D721Med (cell line): Measurements from ENCODE around the gene DGKA.
"Not testable (repeated sequence)": the region's sequence is repeated elsewhere in the genome, so short reads cannot be mapped to it uniquely, and the experiment has no call there.

ENCODE experiments used
- DNase-seq: peaks from one replicate; pipeline ENCODE4 v3.0.0; 2011; ENCODE audit warnings: low spot score; ENCODE audit not compliant: insufficient read length
- FAIRE-seq: peaks from 2 replicates; lab custom pipeline; 2011; peaks lifted over from hg19 to GRCh38; lab: Jason Lieb, UNC
- TF ChIP-seq, protein P1 (sequence below): IDR thresholded peaks from 2 replicates; pipeline ENCODE4 v1.5.1; 2012; ENCODE audit warnings: mild to moderate bottlenecking, control low read depth; ENCODE audit not compliant: insufficient read depth; ENCODE audit errors: missing control alignments

Gene DGKA

DNA sequence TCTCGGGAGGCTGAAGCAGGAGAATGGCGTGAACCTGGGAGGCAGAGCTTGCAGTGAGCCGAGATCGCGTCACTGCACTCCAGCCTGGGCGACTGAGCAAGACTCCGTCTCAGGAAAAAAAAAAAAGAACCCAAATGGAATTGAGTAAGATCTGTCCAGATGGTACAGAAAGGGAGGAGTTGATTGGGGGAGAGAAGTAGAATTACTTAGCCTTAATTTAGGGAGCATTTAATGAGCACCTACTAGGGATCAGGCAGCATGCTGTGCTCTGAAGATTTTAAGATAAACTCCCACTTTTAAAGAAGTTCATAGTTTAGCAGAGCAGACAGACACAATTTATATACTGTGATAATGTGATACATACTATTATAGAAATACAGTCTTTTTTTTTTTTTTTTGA, 47.4 kb downstream of the DGKA start:
- TF ChIP-seq, protein P1, sequence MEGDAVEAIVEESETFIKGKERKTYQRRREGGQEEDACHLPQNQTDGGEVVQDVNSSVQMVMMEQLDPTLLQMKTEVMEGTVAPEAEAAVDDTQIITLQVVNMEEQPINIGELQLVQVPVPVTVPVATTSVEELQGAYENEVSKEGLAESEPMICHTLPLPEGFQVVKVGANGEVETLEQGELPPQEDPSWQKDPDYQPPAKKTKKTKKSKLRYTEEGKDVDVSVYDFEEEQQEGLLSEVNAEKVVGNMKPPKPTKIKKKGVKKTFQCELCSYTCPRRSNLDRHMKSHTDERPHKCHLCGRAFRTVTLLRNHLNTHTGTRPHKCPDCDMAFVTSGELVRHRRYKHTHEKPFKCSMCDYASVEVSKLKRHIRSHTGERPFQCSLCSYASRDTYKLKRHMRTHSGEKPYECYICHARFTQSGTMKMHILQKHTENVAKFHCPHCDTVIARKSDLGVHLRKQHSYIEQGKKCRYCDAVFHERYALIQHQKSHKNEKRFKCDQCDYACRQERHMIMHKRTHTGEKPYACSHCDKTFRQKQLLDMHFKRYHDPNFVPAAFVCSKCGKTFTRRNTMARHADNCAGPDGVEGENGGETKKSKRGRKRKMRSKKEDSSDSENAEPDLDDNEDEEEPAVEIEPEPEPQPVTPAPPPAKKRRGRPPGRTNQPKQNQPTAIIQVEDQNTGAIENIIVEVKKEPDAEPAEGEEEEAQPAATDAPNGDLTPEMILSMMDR = no peak
- FAIRE-seq = no peak
- DNase-seq = no peak

DNA sequence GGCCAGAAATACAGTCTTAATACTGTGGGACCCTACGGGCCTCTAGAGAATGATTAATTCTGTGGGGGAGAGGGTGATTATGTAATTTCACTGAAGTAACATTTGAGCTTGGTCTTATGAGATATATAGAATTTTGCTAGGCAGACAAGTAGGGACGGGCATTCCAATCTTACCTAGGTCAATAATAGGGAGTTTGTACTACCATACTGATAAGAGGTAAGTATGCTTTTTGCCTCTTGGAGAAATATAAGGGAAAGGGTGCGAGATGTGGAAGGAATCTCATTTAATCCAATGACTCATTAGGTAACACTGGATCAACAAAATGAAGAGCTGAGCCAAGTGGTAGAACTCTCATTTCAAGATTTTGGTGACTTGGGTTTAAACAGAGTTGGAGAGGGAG, 48.1 kb downstream of the DGKA start:
- FAIRE-seq = no peak
- DNase-seq = no peak
- TF ChIP-seq, protein P1 = no peak

DNA sequence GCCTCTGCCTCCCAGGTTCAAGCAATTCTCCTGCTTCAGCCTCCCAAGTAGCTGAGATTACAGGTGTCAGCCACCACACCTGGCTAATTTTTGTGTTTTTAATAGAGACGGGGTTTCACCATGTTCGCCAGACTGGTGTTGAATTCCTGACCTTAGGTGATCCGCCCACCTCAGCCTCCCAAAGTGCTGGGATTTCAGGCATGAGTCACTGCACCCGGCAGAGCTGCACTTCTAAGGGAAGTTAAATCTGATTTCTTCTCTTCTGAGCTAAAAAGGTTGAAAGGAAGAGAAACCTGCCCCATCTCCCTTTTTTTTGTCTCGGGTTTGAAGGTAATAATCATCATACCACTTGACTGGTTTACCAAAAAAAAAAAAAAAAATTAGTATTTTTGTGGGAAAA, 50.9 kb downstream of the DGKA start:
- not testable (repeated sequence) for FAIRE-seq, DNase-seq

DNA sequence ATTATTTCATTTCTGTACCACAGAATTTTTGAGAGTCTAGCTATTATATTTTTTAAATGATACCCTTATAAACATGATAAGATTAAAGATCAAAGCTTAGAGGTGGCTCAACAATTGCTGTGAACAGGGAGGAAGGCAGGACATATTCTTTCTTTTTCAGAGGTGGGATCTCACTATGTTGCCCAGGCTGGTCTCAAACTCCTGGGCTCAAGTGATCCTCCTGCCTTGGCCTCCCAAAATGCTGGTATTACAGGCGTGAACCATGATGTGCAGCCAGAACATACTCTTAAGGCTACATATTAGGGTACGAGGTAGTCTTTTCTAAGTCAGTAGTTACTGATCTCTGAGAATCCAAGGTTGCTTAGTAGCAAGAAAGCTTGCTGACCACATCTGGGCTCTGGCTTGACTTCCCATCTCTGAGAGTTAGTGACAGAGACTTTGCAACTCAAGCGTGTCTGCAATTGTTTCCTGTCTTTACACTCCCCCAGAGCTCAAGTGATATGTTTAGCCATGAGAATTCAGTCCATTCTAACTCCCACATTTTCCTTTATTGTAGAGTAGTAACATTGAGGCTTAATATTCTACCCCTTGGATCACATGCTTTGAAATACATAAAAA, 51.5 kb downstream of the DGKA start:
- DNase-seq (no peak), FAIRE-seq (no peak)
- TF ChIP-seq, protein P1 = no peak

DNA sequence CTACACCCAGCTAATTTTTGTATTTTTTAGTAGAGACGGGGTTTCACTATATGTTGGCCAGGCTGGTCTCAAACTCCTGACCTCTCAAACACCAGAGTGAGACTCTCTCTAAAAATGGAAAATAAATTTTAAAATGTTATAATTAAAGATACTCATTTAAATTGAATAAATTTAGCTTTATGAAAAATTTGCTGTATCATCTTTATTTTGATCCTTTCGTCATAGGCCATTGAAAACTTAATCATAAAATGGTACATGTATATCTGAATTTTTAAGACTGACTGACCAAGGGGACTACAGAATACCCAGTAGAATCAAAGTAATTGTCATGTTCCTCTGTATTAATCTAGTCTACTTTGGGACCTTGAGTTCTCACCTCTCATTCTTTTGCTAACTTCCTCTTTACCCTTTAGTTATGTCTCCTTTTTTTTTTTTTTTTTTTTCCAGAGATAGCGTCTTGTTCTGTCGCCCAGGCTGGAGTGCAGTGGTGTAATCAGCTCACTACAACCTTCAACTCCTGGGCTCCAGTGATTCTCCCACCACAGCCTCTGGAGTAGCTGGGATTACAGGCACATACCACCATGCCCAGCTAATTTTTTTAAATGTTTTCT, 52.4 kb downstream of the DGKA start:
- FAIRE-seq = no peak
- DNase-seq = no peak
- TF ChIP-seq, protein P1 = no peak

DNA sequence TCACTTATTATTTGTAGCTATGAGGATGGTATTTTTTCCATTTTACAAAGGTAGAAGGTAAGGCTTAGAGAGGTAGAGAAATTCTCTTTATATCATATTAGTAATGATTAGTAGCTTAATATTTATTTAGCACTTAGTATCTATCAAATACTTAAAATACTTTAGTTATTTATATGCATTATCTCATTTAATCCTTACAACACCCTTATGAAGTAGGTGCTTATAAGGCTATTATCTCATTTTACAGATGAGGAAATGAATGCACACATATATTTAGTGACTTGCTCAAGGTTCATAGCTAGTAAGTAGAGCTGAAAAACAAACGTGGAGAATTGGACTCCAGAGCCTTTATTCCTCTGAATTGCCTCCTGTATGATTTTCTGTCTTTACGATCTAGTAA, 53.9 kb downstream of the DGKA start:
- TF ChIP-seq, protein P1 = no peak
- DNase-seq = no peak
- FAIRE-seq = no peak

DNA sequence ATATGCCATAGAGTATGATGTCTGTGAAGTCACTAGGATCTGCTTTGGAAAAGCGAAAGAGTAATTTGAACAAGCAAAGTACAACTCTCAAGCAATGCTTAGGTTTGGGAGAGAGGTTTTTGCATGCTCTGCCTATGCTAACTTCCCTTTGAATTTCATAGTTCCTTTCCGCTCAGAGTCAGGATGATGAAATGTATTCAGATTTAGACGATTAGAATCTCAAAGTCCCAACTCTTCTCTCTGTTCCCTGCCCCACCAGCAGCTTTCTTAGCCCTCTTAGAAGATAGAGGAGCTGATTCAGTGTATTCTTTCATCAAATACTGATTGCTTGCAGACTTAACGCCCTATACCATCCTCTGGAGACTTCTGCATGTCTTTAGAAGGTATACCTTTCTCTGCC, 54.4 kb downstream of the DGKA start:
- DNase-seq (no peak), FAIRE-seq (no peak)
- TF ChIP-seq, protein P1 = no peak

DNA sequence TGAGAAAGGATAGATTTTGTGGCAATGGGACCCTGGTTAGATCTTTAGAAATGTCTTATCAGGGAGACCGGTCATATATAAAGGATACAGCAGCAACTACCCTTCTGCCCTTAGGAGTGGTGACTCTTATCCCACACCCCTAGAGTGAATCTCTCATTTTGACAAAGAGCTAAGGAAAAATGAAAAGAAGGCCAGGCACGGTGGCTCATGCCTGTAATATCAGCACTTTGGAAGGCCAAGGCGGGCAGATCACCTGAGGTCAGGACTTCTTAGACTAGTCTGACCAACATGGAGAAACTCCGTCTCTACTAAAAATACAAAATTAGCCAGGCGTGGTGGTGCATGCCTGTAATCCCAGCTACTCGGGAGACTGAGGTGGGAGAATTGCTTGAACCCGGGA, 55.0 kb downstream of the DGKA start:
- not testable (repeated sequence) for DNase-seq, FAIRE-seq
